H9 (cell line): ENCODE measurements around the gene GON7. TPM values are rescaled to one million over a fixed set of nuclear protein-coding genes. Genes with fewer than 3 reads are reported as not detected.

ENCODE experiments used
- DNase-seq: peaks from one replicate; pipeline ENCODE4 v3.0.0-alpha.2; 2017
- H2AFZ ChIP-seq: one replicate; pipeline ENCODE4 v1.6.1; 2013; ENCODE audit warnings: mild to moderate bottlenecking, low read length, control low read depth, moderate library complexity
- H2AK5ac ChIP-seq: 2 replicates; pipeline ENCODE4 v1.6.1; 2013; ENCODE audit warnings: low read length, control low read depth, mixed read lengths; ENCODE audit not compliant: insufficient read length
- H2BK120ac ChIP-seq: one replicate; pipeline ENCODE4 v1.6.1; 2013; ENCODE audit warnings: low read depth, mild to moderate bottlenecking, low read length, control low read depth, inconsistent platforms; ENCODE audit not compliant: poor library complexity, severe bottlenecking
- H2BK12ac ChIP-seq: 2 replicates; pipeline ENCODE4 v1.6.1; 2013; ENCODE audit warnings: low read length, control low read depth, mixed read lengths, low read depth; ENCODE audit not compliant: insufficient read length
- H2BK15ac ChIP-seq: 2 replicates; pipeline ENCODE4 v1.6.1; 2013; ENCODE audit warnings: low read depth, low read length, control low read depth
- H2BK20ac ChIP-seq: one replicate; pipeline ENCODE4 v1.6.1; 2013; ENCODE audit warnings: low read depth, mild to moderate bottlenecking, low read length, control low read depth, inconsistent platforms; ENCODE audit not compliant: poor library complexity, severe bottlenecking
- H2BK5ac ChIP-seq: 2 replicates; pipeline ENCODE4 v1.6.1; 2013; ENCODE audit warnings: low read length, control low read depth, mixed read lengths; ENCODE audit not compliant: insufficient read length
- H3K14ac ChIP-seq: 2 replicates; pipeline ENCODE4 v1.6.1; 2013; ENCODE audit warnings: low read length, control low read depth; ENCODE audit not compliant: insufficient read depth
- H3K18ac ChIP-seq: 2 replicates; pipeline ENCODE4 v1.6.1; 2013; ENCODE audit warnings: low read depth, mild to moderate bottlenecking, mixed read lengths, low read length, control low read depth; ENCODE audit not compliant: insufficient read length
- H3K23ac ChIP-seq: 2 replicates; pipeline ENCODE4 v1.6.1; 2013; ENCODE audit warnings: low read length, control low read depth, mixed read lengths, low read depth; ENCODE audit not compliant: insufficient read length
- H3K23me2 ChIP-seq: 2 replicates; pipeline ENCODE4 v1.6.1; 2013; ENCODE audit warnings: low read depth, mild to moderate bottlenecking, mixed read lengths, low read length, control low read depth; ENCODE audit not compliant: insufficient read length, poor library complexity, severe bottlenecking
- H3K27ac ChIP-seq: 2 replicates; pipeline ENCODE4 v1.5.1; 2013; ENCODE audit warnings: low read length, control low read depth, mixed read lengths, low read depth; ENCODE audit not compliant: insufficient read length
- H3K27me3 ChIP-seq: 2 replicates; pipeline ENCODE4 v1.6.1; 2013; ENCODE audit warnings: low read length, control low read depth, inconsistent platforms; ENCODE audit not compliant: insufficient read depth
- H3K4ac ChIP-seq: 2 replicates; pipeline ENCODE4 v1.6.1; 2013; ENCODE audit warnings: low read depth, mild to moderate bottlenecking, control low read depth, inconsistent platforms, low read length, moderate library complexity
- H3K4me1 ChIP-seq: 2 replicates; pipeline ENCODE4 v1.6.1; 2013; ENCODE audit warnings: low read length, control low read depth, inconsistent platforms; ENCODE audit not compliant: insufficient read depth
- H3K4me2 ChIP-seq: 2 replicates; pipeline ENCODE4 v1.6.1; 2013; ENCODE audit warnings: low read length, control low read depth, mixed read lengths; ENCODE audit not compliant: insufficient read length, insufficient read depth
- H3K56ac ChIP-seq: 2 replicates; pipeline ENCODE4 v1.6.1; 2013; ENCODE audit warnings: low read depth, mild to moderate bottlenecking, mixed read lengths, low read length, control low read depth; ENCODE audit not compliant: insufficient read length
- H3K79me1 ChIP-seq: 2 replicates; pipeline ENCODE4 v1.6.1; 2013; ENCODE audit warnings: low read depth, mild to moderate bottlenecking, moderate library complexity, low read length, control low read depth, inconsistent platforms; ENCODE audit not compliant: insufficient read depth, poor library complexity, severe bottlenecking
- H3K79me2 ChIP-seq: 2 replicates; pipeline ENCODE4 v1.6.1; 2013; ENCODE audit warnings: low read length, control low read depth, inconsistent platforms; ENCODE audit not compliant: insufficient read depth
- H3K9ac ChIP-seq: 2 replicates; pipeline ENCODE4 v1.6.1; 2013; ENCODE audit warnings: low read length, control low read depth, mixed read lengths; ENCODE audit not compliant: insufficient read length; ENCODE audit errors: extremely low read depth
- H3K9me3 ChIP-seq: one replicate; pipeline ENCODE4 v1.6.1; 2013; ENCODE audit warnings: low read depth, low read length, inconsistent platforms; ENCODE audit not compliant: control insufficient read depth
- H3T11ph ChIP-seq: one replicate; pipeline ENCODE4 v1.6.1; 2013; ENCODE audit warnings: mild to moderate bottlenecking, low read length, control low read depth, inconsistent platforms
- H4K20me1 ChIP-seq: one replicate; pipeline ENCODE4 v1.6.1; 2013; ENCODE audit not compliant: control insufficient read depth, insufficient read length, insufficient read depth
- H4K5ac ChIP-seq: 2 replicates; pipeline ENCODE4 v1.6.1; 2013; ENCODE audit warnings: low read depth, mild to moderate bottlenecking, mixed read lengths, low read length, control low read depth; ENCODE audit not compliant: insufficient read length
- H4K8ac ChIP-seq: replicated peaks from 2 replicates; pipeline ENCODE4 v1.6.1; 2013; ENCODE audit warnings: low read length, control low read depth, mixed read lengths, low read depth; ENCODE audit not compliant: insufficient read length
- H4K91ac ChIP-seq: 2 replicates; pipeline ENCODE4 v1.6.1; 2013; ENCODE audit warnings: low read depth, mild to moderate bottlenecking, moderate library complexity, mixed read lengths, low read length, control low read depth; ENCODE audit not compliant: insufficient read length
- H3K27ac Mint-ChIP-seq, 3 experiments: 2 replicates in 2 of 3; 3 replicates in 1 of 3; pipeline ENCODE4 v1.8.0; 2020 to 2021; ENCODE audit warnings: mixed read lengths in 3 of 3, mild to moderate bottlenecking in 1 of 3, moderate library complexity in 1 of 3
- H3K27me3 Mint-ChIP-seq: 2 replicates; pipeline ENCODE4 v1.8.0; 2021; ENCODE audit warnings: low read depth, mild to moderate bottlenecking, moderate library complexity, mixed read lengths
- H3K36me3 Mint-ChIP-seq, 3 experiments: 2 replicates in 2 of 3; 3 replicates in 1 of 3; pipeline ENCODE4 v1.8.0; 2020 to 2021; ENCODE audit warnings: low read depth in 3 of 3, mixed read lengths in 3 of 3; ENCODE audit not compliant: insufficient read depth in 1 of 3
- H3K4me1 Mint-ChIP-seq, 2 experiments: 2 replicates each; pipeline ENCODE4 v1.8.0; 2020; ENCODE audit warnings: mixed read lengths in 2 of 2
- H3K4me3 Mint-ChIP-seq, 2 experiments: 2 replicates in 1 of 2; 3 replicates in 1 of 2; pipeline ENCODE4 v1.8.0; 2020 to 2021; ENCODE audit warnings: mild to moderate bottlenecking in 2 of 2, mixed read lengths in 2 of 2, moderate library complexity in 1 of 2
- H3K9me3 Mint-ChIP-seq, 2 experiments: 2 replicates in 1 of 2; 3 replicates in 1 of 2; pipeline ENCODE4 v1.8.0; 2020; ENCODE audit warnings: mild to moderate bottlenecking in 2 of 2, mixed read lengths in 2 of 2, moderate library complexity in 1 of 2
- WGBS: extraction: QIAGEN DNeasy Blood & Tissue Kit; methylation state at CpG from one replicate; pipeline ENCODE4 v1.1.7; 2013; ENCODE audit warnings: missing lambda C conversion rate, low lambda C conversion rate, mixed read lengths; ENCODE audit not compliant: insufficient read length; ENCODE audit errors: extremely low coverage; 5-methylcytosine and 5-hydroxymethylcytosine counted together
- total RNA-seq: library from RNA; stranded (reverse); gene quantifications from 2 replicates; pipeline ENCODE4 v1.2.1, GENCODE V29; 2021
- TF ChIP-seq, protein P1 (sequence below): fragments of 200-600 bp; sonication (generic); conservative IDR thresholded peaks from 3 replicates; pipeline ENCODE4 v1.8.0; 2021; ENCODE audit warnings: antibody characterized with exemption, mild to moderate bottlenecking

GON7 gene
- total RNA-seq, 1 experiment from 2014 or later = 6.8 TPM

DNA sequence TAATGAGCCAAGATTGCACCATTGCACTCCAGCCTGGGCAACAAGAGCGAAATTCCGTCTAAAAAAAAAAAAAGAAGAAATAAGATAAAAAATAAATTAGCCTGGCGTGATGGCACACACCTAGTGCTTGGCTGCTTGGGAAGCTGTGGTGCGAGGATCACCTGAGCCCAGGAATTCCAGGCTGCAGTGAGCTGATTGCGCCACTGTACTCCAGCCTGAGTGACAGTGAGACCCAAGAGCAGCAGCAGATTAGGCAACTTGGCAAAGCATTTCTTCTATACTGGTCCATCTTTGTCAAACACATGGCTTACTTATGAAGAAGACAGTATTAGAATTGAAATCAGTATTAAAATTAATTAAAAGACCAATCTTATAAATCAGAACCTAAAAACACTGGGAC lies 6.3 kb downstream of the GON7 start:
- H3K14ac ChIP-seq = no peak overlapping the region
- no peaks in the 10 kb centered on the region for H3K79me1 ChIP-seq
- H3K23ac ChIP-seq = no peak overlapping the region
- no peak overlapping the region for H3K4ac ChIP-seq
- H2AFZ ChIP-seq = no peak overlapping the region
- no peaks in the 10 kb centered on the region for H4K20me1 ChIP-seq
- H3K9me3 Mint-ChIP-seq = no peaks in the 10 kb centered on the region
- no peak overlapping the region for H3T11ph ChIP-seq
- TF ChIP-seq, protein P1, sequence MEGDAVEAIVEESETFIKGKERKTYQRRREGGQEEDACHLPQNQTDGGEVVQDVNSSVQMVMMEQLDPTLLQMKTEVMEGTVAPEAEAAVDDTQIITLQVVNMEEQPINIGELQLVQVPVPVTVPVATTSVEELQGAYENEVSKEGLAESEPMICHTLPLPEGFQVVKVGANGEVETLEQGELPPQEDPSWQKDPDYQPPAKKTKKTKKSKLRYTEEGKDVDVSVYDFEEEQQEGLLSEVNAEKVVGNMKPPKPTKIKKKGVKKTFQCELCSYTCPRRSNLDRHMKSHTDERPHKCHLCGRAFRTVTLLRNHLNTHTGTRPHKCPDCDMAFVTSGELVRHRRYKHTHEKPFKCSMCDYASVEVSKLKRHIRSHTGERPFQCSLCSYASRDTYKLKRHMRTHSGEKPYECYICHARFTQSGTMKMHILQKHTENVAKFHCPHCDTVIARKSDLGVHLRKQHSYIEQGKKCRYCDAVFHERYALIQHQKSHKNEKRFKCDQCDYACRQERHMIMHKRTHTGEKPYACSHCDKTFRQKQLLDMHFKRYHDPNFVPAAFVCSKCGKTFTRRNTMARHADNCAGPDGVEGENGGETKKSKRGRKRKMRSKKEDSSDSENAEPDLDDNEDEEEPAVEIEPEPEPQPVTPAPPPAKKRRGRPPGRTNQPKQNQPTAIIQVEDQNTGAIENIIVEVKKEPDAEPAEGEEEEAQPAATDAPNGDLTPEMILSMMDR = no peak
- no peaks in the 10 kb centered on the region for H3K79me2 ChIP-seq
- no peak overlapping the region for H2BK5ac ChIP-seq
- no peak overlapping the region for H3K18ac ChIP-seq
- H3K27ac Mint-ChIP-seq = no peak overlapping the region
- H3K4me2 ChIP-seq = no peak overlapping the region
- H3K56ac ChIP-seq = no peak overlapping the region
- no peak overlapping the region for H2BK20ac ChIP-seq
- H4K5ac ChIP-seq = no peak overlapping the region
- H4K8ac ChIP-seq = no peak overlapping the region
- H3K9me3 ChIP-seq = no peaks in the 10 kb centered on the region
- H2BK15ac ChIP-seq = no peak overlapping the region
- H3K9ac ChIP-seq = no peak overlapping the region
- peaks cover 0 to 2% of the 10 kb centered on the region in 2 experiments; a peak in 3 of 4 replicates for H3K4me1 Mint-ChIP-seq
- no peaks in the 10 kb centered on the region for H3K4me1 ChIP-seq
- H4K91ac ChIP-seq = no peak overlapping the region
- H2BK120ac ChIP-seq = no peak overlapping the region
- no peak overlapping the region for H2AK5ac ChIP-seq
- no CpG with 5 or more reads among the region's 5 CpGs for WGBS
- no peaks in the 10 kb centered on the region for H3K27me3 ChIP-seq
- H3K23me2 ChIP-seq = no peaks in the 10 kb centered on the region
- H3K27ac ChIP-seq = no peak overlapping the region
- H2BK12ac ChIP-seq = no peak overlapping the region
- no peak for DNase-seq
- H3K27me3 Mint-ChIP-seq = no peaks in the 10 kb centered on the region
- H3K36me3 Mint-ChIP-seq = no peaks in the 10 kb centered on the region
- no peak overlapping the region for H3K4me3 Mint-ChIP-seq
